HEK293 (cell line): ENCODE results near the gene RNF41.
A peak's percentile ranks its signal among the peaks of the same experiment; 100 is the strongest.

Experiments
- CTCF ChIA-PET: fragments of 350-600 bp; formaldehyde crosslinking; extraction: SDS; loops from one replicate; lab custom pipeline; 2021; ENCODE audit warnings: antibody characterized with exemption; lab: Yijun Ruan, JAX
- POLR2A ChIA-PET: fragments of 300-600 bp; formaldehyde crosslinking; extraction: SDS; loops from one replicate; lab custom pipeline; 2020; ENCODE audit warnings: antibody characterized with exemption, inconsistent platforms; lab: Yijun Ruan, JAX
- H3K27ac ChIP-seq: fragments of 200-500 bp; sonication (Bioruptor generic); 2 replicates; pipeline ENCODE4 v1.5.1; 2014; ENCODE audit warnings: low read depth, low read length, control low read depth, inconsistent platforms; ENCODE audit errors: extremely low read depth
- H3K36me3 ChIP-seq, 2 experiments: fragments of 200-500 bp in 1 of 2; sonication (Bioruptor generic) in 1 of 2; 1 replicate in 1 of 2; 2 replicates in 1 of 2; pipeline ENCODE4 v1.5.1; 2014 to 2017; ENCODE audit warnings: inconsistent platforms in 2 of 2, low read length in 2 of 2; ENCODE audit not compliant: control insufficient read depth in 2 of 2, insufficient read depth in 1 of 2
- H3K4me1 ChIP-seq: fragments of 200-500 bp; sonication (Bioruptor generic); 2 replicates; pipeline ENCODE4 v1.5.1; 2014; ENCODE audit warnings: mild to moderate bottlenecking, low read length, inconsistent platforms; ENCODE audit not compliant: control insufficient read depth, insufficient read depth
- H3K4me3 ChIP-seq: 2 replicates; pipeline ENCODE4 v1.5.1; 2011; ENCODE audit warnings: low read depth, mild to moderate bottlenecking, control low read depth, low read length, moderate library complexity
- H3K9me3 ChIP-seq: fragments of 200-500 bp; sonication (Bioruptor generic); 2 replicates; pipeline ENCODE4 v1.5.1; 2014; ENCODE audit warnings: low read depth, low read length, inconsistent platforms; ENCODE audit not compliant: control insufficient read depth, insufficient read depth
- GLIS2 ChIP-seq: fragments of 450-650 bp; formaldehyde crosslinking; IDR thresholded peaks from 2 replicates; pipeline ENCODE4 v1.5.1; 2016; ENCODE audit warnings: missing biosample characterization, missing genetic modification characterization
- KLF1 ChIP-seq: fragments of 450-650 bp; formaldehyde crosslinking; IDR thresholded peaks from 2 replicates; pipeline ENCODE4 v1.5.1; 2016; ENCODE audit warnings: missing biosample characterization, missing genetic modification characterization
- PRDM10 ChIP-seq: fragments of 450-650 bp; formaldehyde crosslinking; IDR thresholded peaks from 2 replicates; pipeline ENCODE4 v1.5.1; 2016; ENCODE audit warnings: missing biosample characterization, missing genetic modification characterization
- SETDB1 ChIP-seq: IDR thresholded peaks from one replicate; pipeline ENCODE4 v1.6.1; 2017; ENCODE audit warnings: mild to moderate bottlenecking, low read length, moderate library complexity, mixed read lengths; ENCODE audit not compliant: insufficient read length
- SP7 ChIP-seq: fragments of 450-650 bp; formaldehyde crosslinking; IDR thresholded peaks from 2 replicates; pipeline ENCODE4 v1.5.1; 2016; ENCODE audit warnings: missing biosample characterization, missing genetic modification characterization
- ZBTB6 ChIP-seq: fragments of 450-650 bp; formaldehyde crosslinking; IDR thresholded peaks from 2 replicates; pipeline ENCODE4 v1.5.1; 2017; ENCODE audit warnings: missing biosample characterization, missing genetic modification characterization
- ZNF133 ChIP-seq: fragments of 450-650 bp; formaldehyde crosslinking; IDR thresholded peaks from 2 replicates; pipeline ENCODE4 v1.5.1; 2016; ENCODE audit warnings: missing biosample characterization, missing genetic modification characterization
- ZNF146 ChIP-seq: fragments of 450-650 bp; formaldehyde crosslinking; IDR thresholded peaks from 2 replicates; pipeline ENCODE4 v1.5.1; 2016; ENCODE audit warnings: missing biosample characterization, missing genetic modification characterization
- ZNF266 ChIP-seq: fragments of 450-650 bp; formaldehyde crosslinking; IDR thresholded peaks from 2 replicates; pipeline ENCODE4 v1.5.1; 2016; ENCODE audit warnings: missing biosample characterization, missing genetic modification characterization, low read depth
- ZNF335 ChIP-seq: fragments of 450-650 bp; formaldehyde crosslinking; conservative IDR thresholded peaks from 2 replicates; pipeline ENCODE4 v1.5.1; 2016; ENCODE audit warnings: missing biosample characterization, missing genetic modification characterization
- ZNF341 ChIP-seq: fragments of 450-650 bp; formaldehyde crosslinking; IDR thresholded peaks from 2 replicates; pipeline ENCODE4; 2016; ENCODE audit warnings: low read depth, missing biosample characterization, missing genetic modification characterization
- ZNF391 ChIP-seq: fragments of 450-650 bp; formaldehyde crosslinking; IDR thresholded peaks from 2 replicates; pipeline ENCODE4 v1.5.1; 2016; ENCODE audit warnings: low read depth, missing biosample characterization, missing genetic modification characterization, borderline replicate concordance
- ZNF398 ChIP-seq: fragments of 450-650 bp; formaldehyde crosslinking; IDR thresholded peaks from 2 replicates; pipeline ENCODE4 v1.5.1; 2017; ENCODE audit warnings: missing biosample characterization, missing genetic modification characterization
- ZNF530 ChIP-seq: fragments of 450-650 bp; formaldehyde crosslinking; IDR thresholded peaks from 2 replicates; pipeline ENCODE4 v1.5.1; 2016; ENCODE audit warnings: low read depth, missing biosample characterization, missing genetic modification characterization
- ZNF596 ChIP-seq: fragments of 450-650 bp; IDR thresholded peaks from 2 replicates; pipeline ENCODE4 v1.5.0; 2018; ENCODE audit warnings: missing biosample characterization, mild to moderate bottlenecking, missing genetic modification characterization, moderate library complexity
- ZNF626 ChIP-seq: fragments of 450-650 bp; sonication (Bioruptor Pico); formaldehyde crosslinking; IDR thresholded peaks from 2 replicates; pipeline ENCODE4 v1.5.1; 2018; ENCODE audit warnings: missing biosample characterization, missing genetic modification characterization, inconsistent platforms
- ZNF707 ChIP-seq: fragments of 450-650 bp; formaldehyde crosslinking; IDR thresholded peaks from 2 replicates; pipeline ENCODE4 v1.5.1; 2016; ENCODE audit warnings: missing biosample characterization, missing genetic modification characterization
- ZNF785 ChIP-seq: fragments of 450-650 bp; formaldehyde crosslinking; IDR thresholded peaks from 2 replicates; pipeline ENCODE4 v1.5.1; 2016; ENCODE audit warnings: missing biosample characterization, missing genetic modification characterization
- ZNF843 ChIP-seq: fragments of 450-650 bp; formaldehyde crosslinking; IDR thresholded peaks from 2 replicates; pipeline ENCODE4 v1.5.1; 2016; ENCODE audit warnings: missing biosample characterization, missing genetic modification characterization
- TF ChIP-seq, protein P1 (sequence below): fragments of 450-650 bp; formaldehyde crosslinking; IDR thresholded peaks from 2 replicates; pipeline ENCODE4 v1.5.1; 2016; ENCODE audit warnings: missing biosample characterization, missing genetic modification characterization

Gene RNF41

DNA sequence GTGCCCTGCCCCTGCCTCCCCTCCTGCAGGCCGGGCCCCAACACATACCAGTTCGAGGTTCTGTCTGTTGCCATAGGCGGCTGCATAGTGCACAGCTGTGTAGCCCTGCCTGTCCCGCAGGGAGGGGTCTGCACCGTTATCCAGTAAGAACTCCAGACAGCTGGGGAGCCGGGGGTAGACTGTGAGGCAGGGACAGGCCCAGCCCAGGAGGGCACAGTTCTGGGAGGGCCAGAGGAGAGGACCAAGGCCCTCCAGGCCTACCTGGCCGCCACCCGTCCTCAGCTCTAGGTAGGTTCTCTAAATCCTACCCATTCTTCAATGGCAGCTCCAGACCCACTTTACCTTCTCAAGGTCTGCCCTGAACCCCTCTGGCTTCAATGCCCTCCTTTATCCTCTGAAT, 27.0 kb upstream of the RNF41 start:
- TF ChIP-seq ZBTB6 (no peak), ZNF843 (tag by site-specific recombination) (no peak), PRDM10 (tag by site-specific recombination) (no peak), ZNF707 (tag by site-specific recombination) (no peak), ZNF335 (tag by site-specific recombination) (no peak), ZNF146 (no peak), KLF1 (tag by site-specific recombination) (no peak), SETDB1 (no peak), ZNF785 (tag by site-specific recombination) (no peak), ZNF530 (tag by site-specific recombination) (no peak), ZNF133 (no peak), ZNF596 (tag by site-specific recombination) (no peak), ZNF626 (no peak), GLIS2 (tag by site-specific recombination) (no peak), SP7 (tag by site-specific recombination) (no peak), ZNF266 (tag by site-specific recombination) (no peak), ZNF391 (no peak), ZNF341 (tag by site-specific recombination) (no peak), ZNF398 (tag by site-specific recombination) (no peak)
- TF ChIP-seq, protein P1, sequence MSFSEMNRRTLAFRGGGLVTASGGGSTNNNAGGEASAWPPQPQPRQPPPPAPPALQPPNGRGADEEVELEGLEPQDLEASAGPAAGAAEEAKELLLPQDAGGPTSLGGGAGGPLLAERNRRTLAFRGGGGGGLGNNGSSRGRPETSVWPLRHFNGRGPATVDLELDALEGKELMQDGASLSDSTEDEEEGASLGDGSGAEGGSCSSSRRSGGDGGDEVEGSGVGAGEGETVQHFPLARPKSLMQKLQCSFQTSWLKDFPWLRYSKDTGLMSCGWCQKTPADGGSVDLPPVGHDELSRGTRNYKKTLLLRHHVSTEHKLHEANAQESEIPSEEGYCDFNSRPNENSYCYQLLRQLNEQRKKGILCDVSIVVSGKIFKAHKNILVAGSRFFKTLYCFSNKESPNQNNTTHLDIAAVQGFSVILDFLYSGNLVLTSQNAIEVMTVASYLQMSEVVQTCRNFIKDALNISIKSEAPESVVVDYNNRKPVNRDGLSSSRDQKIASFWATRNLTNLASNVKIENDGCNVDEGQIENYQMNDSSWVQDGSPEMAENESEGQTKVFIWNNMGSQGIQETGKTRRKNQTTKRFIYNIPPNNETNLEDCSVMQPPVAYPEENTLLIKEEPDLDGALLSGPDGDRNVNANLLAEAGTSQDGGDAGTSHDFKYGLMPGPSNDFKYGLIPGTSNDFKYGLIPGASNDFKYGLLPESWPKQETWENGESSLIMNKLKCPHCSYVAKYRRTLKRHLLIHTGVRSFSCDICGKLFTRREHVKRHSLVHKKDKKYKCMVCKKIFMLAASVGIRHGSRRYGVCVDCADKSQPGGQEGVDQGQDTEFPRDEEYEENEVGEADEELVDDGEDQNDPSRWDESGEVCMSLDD (tag by site-specific recombination), result no peak
- TF ChIP-seq, all 188 proteins: peak for 0
- POLR2A ChIA-PET, result interaction anchor here (0.5 to 1.6 kb wide), 4 partner anchors 9 to 27 kb away, joined by 3 to 7 read pairs (median 4); partner anchors contain the start of genes ANKRD52 and RNF41

More for the DNA sequence above, 27.0 kb upstream of the RNF41 start:
- Histone ChIP-seq H3K27ac (peak overlapping the region; percentile 37; the same call in 1 of the 2 replicates), H3K36me3 (peaks cover 58 to 85% of the 10 kb centered on the region in 2 experiments), H3K9me3 (no peaks in the 10 kb centered on the region), H3K4me3 (no peak overlapping the region), H3K4me1 (no peaks in the 10 kb centered on the region)
- CTCF ChIA-PET, result interaction anchor here (1.3 kb wide), 1 partner anchor 41 kb away, joined by 7 read pairs; no protein-coding TSS in a partner anchor
